ENCODE measurements around the gene TNNI3. TPM values are rescaled to one million over a fixed set of nuclear protein-coding genes. Genes with fewer than 3 reads are reported as not detected.
"Not testable (repeated sequence)": the region's sequence is repeated elsewhere in the genome, so short reads cannot be mapped to it uniquely, and the experiment has no call there.

TNNI3 gene
- total RNA-seq: not detected in 2 replicates

DNA sequence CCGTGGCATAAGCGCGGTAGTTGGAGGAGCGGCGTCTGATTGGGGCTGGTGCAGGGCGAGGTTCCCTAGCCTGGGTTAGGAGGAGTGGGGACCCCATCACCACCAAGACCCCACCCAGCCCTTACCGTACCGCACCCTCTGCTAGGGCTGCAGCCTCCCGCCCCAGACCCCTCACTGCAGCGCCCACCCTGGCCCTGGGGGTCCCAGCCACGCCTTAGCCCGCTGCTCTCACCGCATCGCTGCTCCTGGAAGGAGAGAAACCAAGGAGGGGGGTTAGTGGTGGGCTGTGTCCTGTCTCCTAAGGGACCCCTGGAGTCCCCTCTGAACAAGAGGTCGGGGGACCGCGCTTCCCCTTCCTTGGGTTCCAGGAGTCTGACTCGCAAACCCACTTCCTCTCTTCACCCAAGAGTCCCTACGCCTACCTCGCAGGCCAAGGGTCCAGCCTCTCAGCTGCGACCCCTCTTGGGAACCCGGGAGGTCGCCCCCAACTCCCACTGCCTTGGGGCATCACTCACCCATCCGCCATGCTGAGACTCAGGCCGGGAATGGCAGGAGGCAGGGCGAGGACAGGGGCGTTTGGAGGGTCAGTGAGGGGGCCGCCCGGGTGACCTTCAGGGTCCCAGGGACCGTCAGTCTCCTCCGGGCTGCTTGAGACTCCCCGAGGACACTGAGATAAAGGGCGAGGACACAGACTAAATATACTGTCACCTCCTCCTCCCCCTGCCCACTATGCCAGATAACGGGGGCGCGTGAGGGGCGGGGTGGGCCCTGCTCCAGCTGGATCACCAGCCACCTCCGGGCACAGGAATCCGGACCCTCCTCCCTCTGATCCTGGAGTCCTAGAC is at the start of gene TNNI3:
TSS of gene TNNI3 (minus strand) at position 669 of the 845 bp plus-strand sequence. CDS start at position 526, 143 bp downstream.
- no peak within 1 kb of the TSS for H3K4me3 ChIP-seq (ENCODE audit: insufficient read depth, low read length)
- H3K4me2 ChIP-seq (ENCODE audit: insufficient read depth, low read length): no peak within 1 kb of the TSS
- H3K4me1 ChIP-seq (ENCODE audit: insufficient read depth, low read length): no peaks in the 10 kb centered on the region
- H2AFZ ChIP-seq (ENCODE audit: low read length): no peak within 1 kb of the TSS
- peaks cover 30% of the 10 kb centered on the region for H3K27me3 ChIP-seq (ENCODE audit: insufficient read depth, low read length)
- DNase-seq (ENCODE audit: insufficient read length, low spot score, missing footprints): peak; percentile 77
- H3K79me2 ChIP-seq (ENCODE audit: insufficient read depth, low read length): no peaks in the 10 kb centered on the region
- no peaks in the 10 kb centered on the region for H4K20me1 ChIP-seq (ENCODE audit: insufficient read depth, low read length)
- H3K9me3 ChIP-seq (ENCODE audit: low read depth, low read length): no peaks in the 10 kb centered on the region
- H3K27ac ChIP-seq (ENCODE audit: low read depth, low read length): no peak within 1 kb of the TSS
- H3K36me3 ChIP-seq (ENCODE audit: insufficient read depth, low read length): no peaks in the 10 kb centered on the region
- TF ChIP-seq, protein P1, sequence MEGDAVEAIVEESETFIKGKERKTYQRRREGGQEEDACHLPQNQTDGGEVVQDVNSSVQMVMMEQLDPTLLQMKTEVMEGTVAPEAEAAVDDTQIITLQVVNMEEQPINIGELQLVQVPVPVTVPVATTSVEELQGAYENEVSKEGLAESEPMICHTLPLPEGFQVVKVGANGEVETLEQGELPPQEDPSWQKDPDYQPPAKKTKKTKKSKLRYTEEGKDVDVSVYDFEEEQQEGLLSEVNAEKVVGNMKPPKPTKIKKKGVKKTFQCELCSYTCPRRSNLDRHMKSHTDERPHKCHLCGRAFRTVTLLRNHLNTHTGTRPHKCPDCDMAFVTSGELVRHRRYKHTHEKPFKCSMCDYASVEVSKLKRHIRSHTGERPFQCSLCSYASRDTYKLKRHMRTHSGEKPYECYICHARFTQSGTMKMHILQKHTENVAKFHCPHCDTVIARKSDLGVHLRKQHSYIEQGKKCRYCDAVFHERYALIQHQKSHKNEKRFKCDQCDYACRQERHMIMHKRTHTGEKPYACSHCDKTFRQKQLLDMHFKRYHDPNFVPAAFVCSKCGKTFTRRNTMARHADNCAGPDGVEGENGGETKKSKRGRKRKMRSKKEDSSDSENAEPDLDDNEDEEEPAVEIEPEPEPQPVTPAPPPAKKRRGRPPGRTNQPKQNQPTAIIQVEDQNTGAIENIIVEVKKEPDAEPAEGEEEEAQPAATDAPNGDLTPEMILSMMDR (IDR thresholded peaks at IDR 0.05; ENCODE audit: extremely low read depth, low read depth, low read length): no peak

DNA sequence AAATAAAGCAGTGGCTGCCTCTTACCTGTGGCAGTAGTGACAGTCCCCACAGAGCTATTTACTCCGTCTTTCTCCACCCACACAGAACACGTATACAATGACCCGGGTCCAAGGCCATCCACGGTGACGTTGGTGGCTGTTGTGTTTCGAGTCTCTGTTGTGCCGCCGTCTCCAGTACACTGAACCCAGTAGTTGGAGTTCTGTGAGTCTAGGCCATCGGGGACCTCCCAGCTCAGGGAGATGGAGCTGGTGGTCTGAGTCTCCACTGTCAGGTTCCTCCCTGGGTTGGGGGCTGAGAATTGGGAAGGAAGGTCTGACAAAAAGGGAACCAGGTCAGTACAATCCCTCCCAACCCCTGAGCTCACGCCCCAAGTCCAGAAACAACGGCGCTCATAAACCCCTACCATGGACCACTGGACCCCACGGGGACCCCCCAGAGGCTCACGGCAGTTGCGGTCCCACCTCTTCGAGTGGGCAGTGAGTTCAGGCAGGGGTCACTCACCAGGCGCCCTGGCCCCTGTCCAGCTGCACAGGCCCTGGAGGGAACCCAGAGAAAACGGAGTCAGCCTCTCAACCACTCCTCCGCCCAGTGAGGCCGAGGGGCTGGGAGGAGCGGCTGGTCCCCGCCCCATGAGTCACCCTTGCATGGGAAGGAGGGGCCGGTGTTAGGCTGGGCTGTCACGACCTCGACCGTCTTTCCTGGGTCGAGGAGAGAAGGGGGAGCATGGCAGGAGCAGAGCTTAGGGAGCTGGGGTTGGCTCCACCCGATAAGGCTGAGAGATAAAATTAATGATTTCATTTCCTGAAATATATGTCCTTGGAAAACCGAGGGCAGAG is 49.4 kb upstream of the TNNI3 start:
- TF ChIP-seq, protein P1 (IDR thresholded peaks at IDR 0.05; ENCODE audit: extremely low read depth, low read depth, low read length): no peak
- Histone ChIP-seq H4K20me1 (ENCODE audit: insufficient read depth, low read length) (peaks cover 2% of the 10 kb centered on the region), H3K79me2 (ENCODE audit: insufficient read depth, low read length) (no peaks in the 10 kb centered on the region), H2AFZ (ENCODE audit: low read length) (no peak overlapping the region), H3K4me2 (ENCODE audit: insufficient read depth, low read length) (peak overlapping the region; percentile 55), H3K36me3 (ENCODE audit: insufficient read depth, low read length) (no peaks in the 10 kb centered on the region), H3K27me3 (ENCODE audit: insufficient read depth, low read length) (no peaks in the 10 kb centered on the region), H3K4me1 (ENCODE audit: insufficient read depth, low read length) (peaks cover 26% of the 10 kb centered on the region), H3K4me3 (ENCODE audit: insufficient read depth, low read length) (peak overlapping the region; percentile 46), H3K9me3 (ENCODE audit: low read depth, low read length) (no peaks in the 10 kb centered on the region), H3K27ac (ENCODE audit: low read depth, low read length) (no peak overlapping the region)
- peak; percentile 99 for DNase-seq (ENCODE audit: insufficient read length, low spot score, missing footprints)

DNA sequence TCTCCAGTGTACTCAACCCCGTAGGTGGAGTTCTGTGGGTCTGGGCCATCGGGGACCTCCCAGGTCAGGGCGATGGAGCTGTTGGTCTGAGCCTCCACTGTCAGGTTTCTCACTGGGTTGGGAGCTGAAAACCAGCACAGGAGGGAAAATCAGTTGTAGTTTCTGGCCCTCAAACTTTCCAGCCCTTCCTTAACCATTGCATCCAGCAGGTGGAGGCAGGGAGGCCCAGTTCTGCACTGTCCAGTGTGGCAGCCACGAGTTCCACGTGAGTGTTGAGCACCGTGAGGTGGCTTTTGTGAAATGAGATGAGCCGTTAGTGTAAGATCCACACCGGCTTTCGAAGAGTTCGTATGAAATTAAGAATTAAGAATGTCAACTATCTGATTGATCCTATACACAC is 44.7 kb upstream of the TNNI3 start:
- peak; percentile 79 for DNase-seq (ENCODE audit: insufficient read length, low spot score, missing footprints)
- H3K9me3 ChIP-seq (ENCODE audit: low read depth, low read length); H3K27me3 ChIP-seq (ENCODE audit: insufficient read depth, low read length): not testable (repeated sequence)

More for the DNA sequence above, 44.7 kb upstream of the TNNI3 start:
- not testable (repeated sequence) for H3K27ac ChIP-seq (ENCODE audit: low read depth, low read length); H3K4me2 ChIP-seq (ENCODE audit: insufficient read depth, low read length); H3K36me3 ChIP-seq (ENCODE audit: insufficient read depth, low read length); H2AFZ ChIP-seq (ENCODE audit: low read length); H3K4me3 ChIP-seq (ENCODE audit: insufficient read depth, low read length); H4K20me1 ChIP-seq (ENCODE audit: insufficient read depth, low read length); H3K79me2 ChIP-seq (ENCODE audit: insufficient read depth, low read length); H3K4me1 ChIP-seq (ENCODE audit: insufficient read depth, low read length)
- TF ChIP-seq, protein P1 (IDR thresholded peaks at IDR 0.05; ENCODE audit: extremely low read depth, low read depth, low read length): peak; percentile 37
